GM23248 (cell line): Measurements from ENCODE around the gene CANT1. TPM values are rescaled to one million over a fixed set of nuclear protein-coding genes. Genes with fewer than 3 reads are reported as not detected.

ENCODE experiments used
- DNase-seq: peaks from one replicate; pipeline ENCODE4 v3.0.0-alpha.2; 2015
- H2AFZ ChIP-seq: fragments of 200-600 bp; sonication (generic); 2 replicates; pipeline ENCODE4 v1.6.1; 2016; ENCODE audit warnings: antibody characterized with exemption
- H3F3A ChIP-seq: fragments of 200-600 bp; sonication (generic); 2 replicates; pipeline ENCODE4 v1.6.1; 2016; ENCODE audit warnings: mild to moderate bottlenecking, antibody characterized with exemption, mixed run types; ENCODE audit not compliant: insufficient read depth
- H3K27ac ChIP-seq: fragments of 200-600 bp; sonication (generic); 2 replicates; pipeline ENCODE4 v1.5.1; 2016; ENCODE audit warnings: mild to moderate bottlenecking
- H3K27me3 ChIP-seq: fragments of 200-600 bp; sonication (generic); replicated peaks from 2 replicates; pipeline ENCODE4 v1.6.1; 2016; ENCODE audit warnings: mild to moderate bottlenecking; ENCODE audit not compliant: insufficient read depth
- H3K36me3 ChIP-seq: fragments of 200-600 bp; sonication (generic); 2 replicates; pipeline ENCODE4 v1.6.1; 2016; ENCODE audit warnings: low read depth, mild to moderate bottlenecking
- H3K4me1 ChIP-seq: fragments of 200-600 bp; sonication (generic); 2 replicates; pipeline ENCODE4 v1.6.1; 2016; ENCODE audit warnings: mild to moderate bottlenecking; ENCODE audit not compliant: insufficient read depth
- H3K4me2 ChIP-seq: fragments of 200-600 bp; sonication (generic); one replicate; pipeline ENCODE4 v1.6.1; 2016; ENCODE audit warnings: mild to moderate bottlenecking; ENCODE audit not compliant: unreplicated experiment
- H3K4me3 ChIP-seq: fragments of 200-600 bp; sonication (generic); 2 replicates; pipeline ENCODE4 v1.5.1; 2016; ENCODE audit warnings: mild to moderate bottlenecking
- H3K79me2 ChIP-seq: fragments of 200-600 bp; sonication (generic); 2 replicates; pipeline ENCODE4 v1.6.1; 2016; ENCODE audit warnings: mild to moderate bottlenecking; ENCODE audit not compliant: insufficient read depth
- H3K9ac ChIP-seq: fragments of 200-600 bp; sonication (generic); 2 replicates; pipeline ENCODE4 v1.6.1; 2016; ENCODE audit warnings: mild to moderate bottlenecking
- H3K9me2 ChIP-seq: fragments of 200-600 bp; sonication (generic); 2 replicates; pipeline ENCODE4 v1.6.1; 2016; ENCODE audit warnings: mixed run types, mild to moderate bottlenecking, moderate library complexity; ENCODE audit not compliant: insufficient read depth
- H3K9me3 ChIP-seq: fragments of 200-600 bp; sonication (generic); one replicate; pipeline ENCODE4 v1.6.1; 2017; ENCODE audit warnings: low read depth
- H4K20me1 ChIP-seq: fragments of 200-600 bp; sonication (generic); 2 replicates; pipeline ENCODE4 v1.6.0; 2016; ENCODE audit not compliant: insufficient read depth
- EZH2 ChIP-seq: fragments of 200-600 bp; sonication (generic); IDR thresholded peaks from 2 replicates; pipeline ENCODE4 v1.6.1; 2018; ENCODE audit warnings: antibody characterized with exemption, mild to moderate bottlenecking; ENCODE audit not compliant: insufficient read depth, poor library complexity, severe bottlenecking
- EZH2phosphoT487 ChIP-seq: fragments of 200-600 bp; sonication (generic); IDR thresholded peaks from 2 replicates; pipeline ENCODE4 v1.6.1; 2018; ENCODE audit warnings: antibody characterized with exemption, moderate library complexity, mild to moderate bottlenecking, low read depth; ENCODE audit not compliant: insufficient read depth
- WGBS, 2 experiments: methylation state at CpG; one replicate each; pipeline ENCODE4 v1.1.6; 2015 to 2017; ENCODE audit warnings: low lambda C conversion rate in 2 of 2, low coverage in 1 of 2; ENCODE audit errors: missing lambda C conversion rate in 2 of 2; 5-methylcytosine and 5-hydroxymethylcytosine counted together
- in situ Hi-C: fragments of 300-500 bp; cut with MboI; formaldehyde crosslinking; loops from 2 replicates; pipeline ENCODE4 v1.15.0; 2020
- polyA plus RNA-seq: library from polyadenylated mRNA; unstranded; fragments of >200 nt; fragmentation: Nextera tagmentation; extraction: Ambion mirVana; gene quantifications from 2 replicates; pipeline ENCODE4 v1.2.1, GENCODE V29; 2016
- total RNA-seq: library from RNA; depleted of rRNA; stranded (reverse); fragments of >200 nt; shearing (Covaris generic); gene quantifications from 2 replicates; pipeline ENCODE4 v1.2.3, GENCODE V29; 2014

The CANT1 gene
- total and polyA plus RNA-seq, 2 experiments from 2014 or later = 46.2 to 52.0 TPM

DNA sequence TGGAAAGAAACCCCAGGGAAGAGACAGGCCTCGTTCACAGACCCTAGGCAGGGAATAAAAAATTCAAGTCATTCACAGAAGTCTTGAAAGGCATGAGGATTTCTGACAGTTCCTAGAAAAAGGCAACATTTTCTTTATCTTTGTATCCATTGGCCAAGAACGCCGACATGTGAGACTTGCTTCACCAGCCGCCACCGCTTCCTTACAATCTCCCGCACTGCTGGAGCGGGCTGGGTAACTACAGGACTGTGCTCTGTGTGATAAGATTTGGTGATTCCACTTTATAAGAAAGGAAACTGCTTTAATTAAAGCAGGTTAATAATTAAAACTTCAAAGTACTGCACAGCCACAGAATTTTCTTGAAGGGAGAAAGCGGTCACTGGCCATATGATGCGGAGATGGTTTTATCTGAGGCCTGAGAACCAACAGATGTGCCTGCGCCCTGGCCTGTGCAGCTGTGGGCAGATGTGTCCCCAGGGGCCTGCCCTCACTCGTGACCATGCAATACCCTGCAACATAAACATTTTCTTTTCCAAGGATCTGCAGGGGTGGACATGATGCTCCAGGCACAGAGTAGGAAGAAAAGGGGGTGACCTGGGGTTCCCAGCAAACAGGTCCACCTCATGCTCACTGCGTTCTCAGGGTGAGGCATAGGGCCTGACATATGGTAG, 16.9 kb downstream of the CANT1 start:
- Histone ChIP-seq H3F3A (peaks cover under 1% of the 10 kb centered on the region; the same call in 1 of the 2 replicates), H3K79me2 (peaks cover 46% of the 10 kb centered on the region), H3K36me3 (no peaks in the 10 kb centered on the region; the same call in 1 of the 2 replicates), H3K9me2 (no peaks in the 10 kb centered on the region), H3K4me3 (no peak overlapping the region), H3K9ac (no peak overlapping the region), H3K9me3 (no peaks in the 10 kb centered on the region), H3K4me2 (no peak overlapping the region), H3K4me1 (no peaks in the 10 kb centered on the region), H3K27ac (no peak overlapping the region), H2AFZ (no peak overlapping the region), H4K20me1 (no peaks in the 10 kb centered on the region), H3K27me3 (no peaks in the 10 kb centered on the region)
- no peak for DNase-seq
- 80 to 82% methylated on average over 12 of the region's 12 CpGs for WGBS, 2 experiments
- in situ Hi-C loops = no loop called here
- TF ChIP-seq EZH2 (no peak), EZH2phosphoT487 (no peak)

- no peaks in the 10 kb centered on the region for H3K9me3 ChIP-seq
- peaks cover 39% of the 10 kb centered on the region for H3K79me2 ChIP-seq
- no peak overlapping the region for H3K4me2 ChIP-seq
- no peak overlapping the region for H2AFZ ChIP-seq
- H3K27me3 ChIP-seq = no peaks in the 10 kb centered on the region
- WGBS, 2 experiments = 93 to 97% methylated on average over 20 to 22 of the region's 22 CpGs
- no peaks in the 10 kb centered on the region for H4K20me1 ChIP-seq
- H3K9ac ChIP-seq = no peak overlapping the region
- no peaks in the 10 kb centered on the region; the same call in 1 of the 2 replicates for H3K36me3 ChIP-seq
- no peak overlapping the region for H3K27ac ChIP-seq
- DNase-seq = no peak
- no peak overlapping the region for H3K4me3 ChIP-seq
- in situ Hi-C loops = no loop called here
- peaks cover 5% of the 10 kb centered on the region; the same call in 1 of the 2 replicates for H3F3A ChIP-seq
- H3K9me2 ChIP-seq = no peaks in the 10 kb centered on the region
- 0 out of 2 replicates have a peak, but pooled peaks cover 5% of the 10 kb centered on the region for H3K4me1 ChIP-seq
- no peak for TF ChIP-seq EZH2phosphoT487
- no peak for TF ChIP-seq EZH2
These were observed 17.5 kb downstream of the CANT1 start for GRCh38 chr17:78991906-78992532.

DNA sequence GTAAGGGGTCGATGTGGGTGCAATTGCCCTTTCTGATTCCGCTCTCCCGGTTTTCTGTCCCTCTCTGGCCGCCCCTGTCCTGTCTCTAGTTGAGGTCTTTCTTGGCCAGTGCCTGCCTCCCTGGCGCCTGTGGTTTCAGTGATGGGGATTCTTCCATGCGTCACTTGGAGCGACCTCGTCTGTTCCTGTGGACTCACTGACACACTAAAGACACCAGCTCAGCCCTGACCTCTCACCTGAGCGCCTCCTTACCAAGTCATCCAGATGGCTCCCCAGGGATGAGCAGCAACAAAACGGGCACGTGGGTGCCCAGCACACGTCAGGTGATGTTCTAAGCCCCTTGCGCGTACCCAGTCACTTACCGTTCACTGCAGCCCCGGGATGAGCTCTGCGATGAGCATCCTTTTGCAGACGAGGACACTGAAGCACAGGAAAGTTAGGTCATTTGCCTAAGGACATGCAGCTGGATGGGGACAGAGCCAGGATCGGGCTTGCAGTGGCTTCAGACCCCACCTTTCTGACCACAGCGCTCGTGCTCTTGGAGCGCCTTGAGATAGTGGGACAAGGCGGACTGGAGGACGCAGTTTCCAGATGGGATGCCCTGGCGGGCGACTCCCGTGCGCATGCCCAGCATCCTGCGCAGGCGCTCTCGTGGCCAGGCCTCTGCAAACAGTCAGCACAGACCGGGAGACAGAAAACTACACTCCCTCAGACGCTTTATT, 18.4 kb downstream of the CANT1 start:
- 93 to 95% methylated on average over 32 of the region's 33 CpGs for WGBS, 2 experiments
- Histone ChIP-seq H4K20me1 (no peaks in the 10 kb centered on the region), H3K27me3 (no peaks in the 10 kb centered on the region), H3K79me2 (peaks cover 31% of the 10 kb centered on the region), H3K36me3 (no peaks in the 10 kb centered on the region; the same call in 1 of the 2 replicates), H2AFZ (no peak overlapping the region), H3K4me1 (peaks cover 12% of the 10 kb centered on the region; the same call in 1 of the 2 replicates), H3K9me3 (no peaks in the 10 kb centered on the region), H3K9me2 (no peaks in the 10 kb centered on the region), H3K27ac (no peak overlapping the region), H3F3A (peaks cover 5% of the 10 kb centered on the region; the same call in 1 of the 2 replicates), H3K4me3 (no peak overlapping the region), H3K4me2 (no peak overlapping the region), H3K9ac (no peak overlapping the region)
- no peak for DNase-seq
- in situ Hi-C loops = no loop called here
- TF ChIP-seq EZH2phosphoT487 (no peak), EZH2 (no peak)

DNA sequence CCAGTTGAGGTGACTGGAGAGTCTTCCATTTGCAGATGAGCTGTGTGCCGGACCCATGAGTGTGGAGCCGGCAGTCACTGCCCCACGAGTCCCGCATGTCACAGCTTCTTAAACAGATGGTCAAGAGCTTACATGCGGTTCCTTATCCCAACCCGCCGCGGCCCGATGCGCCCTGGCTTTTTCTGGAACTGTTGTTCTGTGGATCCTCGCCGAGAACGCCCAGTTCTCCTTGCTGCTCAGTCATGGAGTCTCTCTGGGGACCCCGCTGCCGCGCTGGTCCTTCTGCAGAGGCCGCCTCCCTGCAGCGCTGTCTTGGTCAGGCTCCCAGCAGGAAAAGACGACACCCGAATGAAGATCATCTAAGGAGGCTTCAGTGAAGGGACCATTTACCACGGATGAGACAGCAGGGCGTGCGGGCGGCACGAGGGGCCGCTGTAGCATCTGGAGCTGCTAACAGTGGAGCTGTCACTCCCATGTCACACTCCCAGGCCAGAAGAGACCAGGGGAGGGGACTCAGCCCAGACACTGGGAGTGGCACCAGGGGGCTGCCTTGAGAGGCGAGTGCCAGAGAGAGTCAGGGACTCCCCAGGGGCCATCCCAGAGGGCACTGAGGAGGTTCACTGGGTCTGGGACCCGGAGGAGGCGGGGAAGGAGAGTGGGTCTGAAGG, 19.1 kb downstream of the CANT1 start:
- TF ChIP-seq EZH2phosphoT487 (no peak), EZH2 (no peak)
- WGBS, 2 experiments = 95 to 97% methylated on average over 29 of the region's 29 CpGs
- DNase-seq = no peak
- H3K79me2 ChIP-seq = peaks cover 27% of the 10 kb centered on the region
- no peaks in the 10 kb centered on the region for H3K27me3 ChIP-seq
- no peak overlapping the region for H3K27ac ChIP-seq
- H3K4me3 ChIP-seq = no peak overlapping the region
- no peaks in the 10 kb centered on the region for H4K20me1 ChIP-seq
- H3K4me1 ChIP-seq = peaks cover 14% of the 10 kb centered on the region; the same call in 1 of the 2 replicates
- H3F3A ChIP-seq = peaks cover 5% of the 10 kb centered on the region; the same call in 1 of the 2 replicates
- H3K36me3 ChIP-seq = no peaks in the 10 kb centered on the region; the same call in 1 of the 2 replicates
- H2AFZ ChIP-seq = no peak overlapping the region
- H3K9ac ChIP-seq = no peak overlapping the region
- no peaks in the 10 kb centered on the region for H3K9me2 ChIP-seq
- in situ Hi-C loops = no loop called here
- H3K4me2 ChIP-seq = no peak overlapping the region
- no peaks in the 10 kb centered on the region for H3K9me3 ChIP-seq
